OCI-LY7 (cell line): Measurements from ENCODE around the gene ZBTB20.

Experiments
- EZH2phosphoT487 ChIP-seq: fragments of 200-600 bp; sonication (generic); IDR thresholded peaks from 2 replicates; pipeline ENCODE4 v1.6.1; 2018; ENCODE audit warnings: low read depth, borderline replicate concordance, mild to moderate bottlenecking, mixed run types, antibody characterized with exemption, low read length, moderate library complexity, mixed read lengths
- TF ChIP-seq, protein P1 (sequence below): fragments of 200-600 bp; sonication (generic); conservative IDR thresholded peaks from 2 replicates; pipeline ENCODE4 v1.5.1; 2014; ENCODE audit warnings: mild to moderate bottlenecking, antibody characterized with exemption, low read length, moderate library complexity, mixed read lengths

DNA sequence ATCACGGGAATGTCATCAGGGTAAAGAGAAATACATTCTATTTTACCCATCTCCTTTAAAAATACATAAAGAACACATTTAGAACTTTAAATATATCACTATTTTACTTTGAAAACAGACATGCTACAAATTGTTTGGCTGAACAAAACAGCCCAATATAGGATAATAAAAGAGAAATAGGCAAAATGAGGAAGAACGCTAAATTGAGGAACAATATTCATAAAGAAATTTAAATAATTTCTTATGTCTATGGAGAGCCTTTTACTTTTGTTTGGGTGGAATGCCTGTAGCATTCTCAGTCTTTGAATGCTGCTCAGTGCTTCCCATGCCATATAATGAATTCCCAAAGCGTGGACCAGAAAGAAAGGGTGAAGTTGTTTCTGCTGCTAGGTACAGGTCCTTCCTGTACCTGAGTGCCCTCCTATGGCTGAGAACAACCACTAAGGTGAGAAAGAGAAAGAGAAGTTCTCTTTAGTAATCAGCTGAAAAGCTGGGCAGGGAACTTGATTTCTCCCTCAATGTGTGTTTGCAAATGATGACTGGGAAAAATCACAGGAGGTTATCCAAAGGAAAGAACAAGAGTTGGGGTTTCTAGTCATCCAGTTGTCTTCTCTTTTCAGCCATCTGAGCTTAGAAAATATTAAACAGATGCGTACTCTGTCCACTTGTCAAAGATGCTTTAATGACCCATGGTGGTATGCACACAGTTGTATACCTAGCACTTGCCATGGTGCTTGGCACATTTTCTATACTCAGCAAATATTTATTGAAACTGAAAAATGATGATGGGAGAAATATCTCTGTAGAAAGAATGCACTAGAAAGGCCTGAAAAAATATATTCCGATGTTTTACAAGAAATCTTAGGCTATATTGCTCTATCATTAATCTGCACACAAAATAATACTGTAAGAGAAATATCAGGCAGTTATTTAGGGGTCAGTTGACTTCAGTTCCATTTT is 448.7 kb downstream of the ZBTB20 start:
- TF ChIP-seq, protein P1, sequence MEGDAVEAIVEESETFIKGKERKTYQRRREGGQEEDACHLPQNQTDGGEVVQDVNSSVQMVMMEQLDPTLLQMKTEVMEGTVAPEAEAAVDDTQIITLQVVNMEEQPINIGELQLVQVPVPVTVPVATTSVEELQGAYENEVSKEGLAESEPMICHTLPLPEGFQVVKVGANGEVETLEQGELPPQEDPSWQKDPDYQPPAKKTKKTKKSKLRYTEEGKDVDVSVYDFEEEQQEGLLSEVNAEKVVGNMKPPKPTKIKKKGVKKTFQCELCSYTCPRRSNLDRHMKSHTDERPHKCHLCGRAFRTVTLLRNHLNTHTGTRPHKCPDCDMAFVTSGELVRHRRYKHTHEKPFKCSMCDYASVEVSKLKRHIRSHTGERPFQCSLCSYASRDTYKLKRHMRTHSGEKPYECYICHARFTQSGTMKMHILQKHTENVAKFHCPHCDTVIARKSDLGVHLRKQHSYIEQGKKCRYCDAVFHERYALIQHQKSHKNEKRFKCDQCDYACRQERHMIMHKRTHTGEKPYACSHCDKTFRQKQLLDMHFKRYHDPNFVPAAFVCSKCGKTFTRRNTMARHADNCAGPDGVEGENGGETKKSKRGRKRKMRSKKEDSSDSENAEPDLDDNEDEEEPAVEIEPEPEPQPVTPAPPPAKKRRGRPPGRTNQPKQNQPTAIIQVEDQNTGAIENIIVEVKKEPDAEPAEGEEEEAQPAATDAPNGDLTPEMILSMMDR = no peak
- no peak for TF ChIP-seq EZH2phosphoT487
